ENCODE data around the gene BRAT1. TPM values are rescaled to one million over a fixed set of nuclear protein-coding genes. Genes with fewer than 3 reads are reported as not detected.
"Not testable (repeated sequence)": the region's sequence is repeated elsewhere in the genome, so short reads cannot be mapped to it uniquely, and the experiment has no call there.

Gene BRAT1
- polyA plus RNA-seq (2012; ENCODE audit: insufficient read depth, insufficient read length): 67.2 TPM

DNA sequence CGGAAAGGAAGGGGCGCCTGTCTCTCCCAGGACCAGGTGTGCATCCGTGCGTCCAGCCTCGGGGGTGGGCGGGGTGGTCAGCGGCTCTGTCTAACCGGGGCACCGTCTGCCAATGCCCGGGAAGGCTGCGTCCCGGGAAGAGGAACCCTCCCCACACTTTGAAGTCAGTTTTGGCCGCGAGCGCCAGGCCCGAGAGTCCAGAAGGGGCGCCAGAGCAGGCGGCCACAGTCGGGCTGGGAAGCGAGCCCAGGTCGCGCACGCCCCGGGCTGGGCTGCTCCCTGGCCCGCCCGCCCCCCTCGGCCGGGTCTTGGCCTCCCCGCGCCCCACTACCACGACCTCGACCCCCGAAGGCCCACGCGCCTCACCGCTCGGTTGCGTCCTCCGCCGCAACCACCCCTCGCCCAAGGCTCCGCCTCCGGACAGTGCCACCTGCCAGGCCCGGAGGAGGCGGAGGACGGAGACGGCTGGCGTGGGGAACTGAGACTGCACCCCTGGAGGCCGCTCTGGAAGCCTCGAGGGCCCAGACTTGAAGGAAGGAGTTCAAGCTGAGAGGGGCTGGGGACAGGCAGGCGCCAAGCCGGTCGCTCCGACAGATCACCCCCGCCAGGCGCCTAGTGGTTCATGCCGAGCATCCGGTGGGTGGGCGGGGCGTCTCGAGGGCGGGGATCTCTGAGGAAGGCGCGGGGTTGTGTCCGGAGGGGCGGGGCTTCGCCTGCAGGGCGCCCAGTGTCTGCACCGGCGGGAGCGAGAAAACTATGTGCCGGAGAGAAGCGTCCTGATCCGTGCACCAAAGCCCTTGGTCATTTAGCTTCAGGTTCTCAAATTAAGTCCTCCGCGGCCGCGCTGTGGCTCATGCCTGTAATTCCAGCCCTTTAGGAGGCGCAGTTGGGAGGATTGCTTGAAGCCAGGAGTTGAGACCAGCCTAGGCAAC, at the start of gene BRAT1:
Gene BRAT1, minus strand, starts transcription at position 404 of the 932 bp plus-strand sequence. CDS start 1,093 bp downstream, outside the sequence.
- DNase-seq (ENCODE audit: low read depth, low spot score): peak; percentile 83
- H3K4me3 ChIP-seq (ENCODE audit: low read length): peak within 1 kb of the TSS; percentile 83

DNA sequence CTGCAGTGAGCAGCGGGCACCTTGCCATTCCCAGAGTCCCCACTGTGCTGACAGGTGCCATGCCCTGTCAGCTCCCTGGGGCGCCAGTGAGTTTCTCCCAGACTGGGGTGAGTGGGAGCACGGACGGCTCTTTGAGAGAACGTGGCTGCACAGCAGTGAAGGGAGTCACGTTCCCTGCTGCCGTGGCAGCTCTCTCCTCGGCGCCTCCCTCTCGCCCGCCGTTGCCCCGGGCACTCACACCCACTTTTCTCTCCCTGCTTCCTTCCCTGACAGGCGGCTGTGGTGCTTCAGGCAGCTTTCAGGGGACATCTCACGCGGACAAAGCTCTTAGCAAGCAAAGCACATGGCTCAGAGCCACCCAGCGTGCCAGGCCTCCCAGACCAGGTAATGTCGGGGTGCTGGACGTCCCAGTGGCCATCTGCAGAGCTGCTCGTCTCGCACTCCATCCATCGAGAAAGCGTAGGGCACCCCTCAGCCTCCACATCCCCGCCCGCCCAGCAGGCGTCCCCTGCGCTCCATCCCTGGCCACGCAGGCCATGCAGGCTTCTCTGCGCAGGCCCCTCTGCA, 49.4 kb upstream of the BRAT1 start:
- no peak for DNase-seq (ENCODE audit: low read depth, low spot score)
- H3K4me3 ChIP-seq (ENCODE audit: low read length): no peak overlapping the region

DNA sequence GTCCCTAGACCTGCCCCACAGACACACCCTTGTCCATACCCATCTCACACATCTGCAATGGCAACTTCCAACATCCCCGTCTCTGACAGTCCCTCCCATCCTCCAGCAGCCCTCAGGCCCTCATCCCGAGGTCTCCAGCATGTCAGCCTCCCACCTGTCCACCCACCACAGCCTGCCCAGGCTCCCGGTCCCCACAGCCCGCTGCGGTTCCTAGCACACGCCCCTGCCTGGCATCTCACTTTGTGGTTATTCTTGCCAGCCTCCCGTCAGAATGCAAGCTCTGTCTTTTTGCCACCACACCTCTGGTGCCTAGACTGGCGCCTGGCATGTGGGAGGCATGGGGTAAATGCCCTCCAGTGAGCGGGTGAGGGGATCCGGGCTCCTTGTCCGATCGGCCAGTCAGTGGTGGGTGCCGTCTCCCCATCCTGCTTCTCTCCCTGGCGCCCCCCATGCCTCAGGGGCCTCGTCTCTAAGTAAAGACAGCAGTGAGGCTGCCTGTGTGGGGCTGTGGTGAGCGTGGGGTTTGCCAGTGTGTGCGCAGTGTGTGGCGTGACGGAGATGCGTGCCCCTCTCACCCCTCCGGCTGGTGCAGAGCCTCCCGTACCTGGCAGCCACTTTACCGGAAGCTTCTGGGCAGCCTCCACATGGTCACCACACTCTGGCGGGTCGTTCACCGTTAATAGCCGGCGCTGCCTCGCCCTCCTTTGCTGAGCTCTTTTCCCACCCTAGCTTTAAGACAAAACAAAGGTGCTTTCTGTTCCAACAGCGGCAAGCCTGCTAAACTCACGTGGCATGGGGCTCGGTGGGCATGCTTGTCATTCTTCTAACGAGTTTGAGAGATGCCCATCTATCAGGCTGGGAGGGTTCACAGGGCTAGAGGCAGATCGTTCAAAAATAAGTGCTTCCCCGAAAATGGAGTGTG, 48.0 kb upstream of the BRAT1 start:
- no peak overlapping the region for H3K4me3 ChIP-seq (ENCODE audit: low read length)
- DNase-seq (ENCODE audit: low read depth, low spot score): no peak

DNA sequence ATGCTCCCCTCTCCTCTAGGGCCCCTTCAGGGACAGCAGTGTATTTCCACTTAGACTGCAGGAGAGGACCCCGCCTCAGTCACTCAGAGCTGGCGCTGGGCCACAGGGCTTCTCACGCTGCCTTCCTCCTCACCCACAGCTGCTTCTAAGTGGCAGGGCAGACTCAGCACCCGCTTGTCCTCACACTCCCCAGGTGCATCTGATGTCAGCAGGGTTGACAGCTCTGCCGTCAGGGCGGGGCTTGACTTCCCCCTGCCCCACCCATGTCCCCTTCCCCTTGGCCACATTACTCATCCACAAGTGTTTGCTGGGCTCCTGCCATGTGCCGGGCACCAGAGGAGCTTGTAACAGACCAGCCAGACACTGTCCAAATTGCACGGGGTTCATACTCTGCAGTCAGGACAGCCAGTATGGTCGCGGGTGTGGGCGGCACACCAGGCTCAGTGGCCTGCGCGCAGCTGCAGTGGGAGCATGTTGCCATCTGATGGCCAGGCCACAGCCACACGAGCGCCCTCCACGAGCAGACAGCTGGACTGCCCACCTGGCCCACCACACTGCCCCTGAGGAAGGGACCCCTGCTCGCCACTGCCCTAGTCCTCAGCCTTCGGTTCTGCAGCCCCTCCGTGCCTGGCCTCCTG, 47.2 kb upstream of the BRAT1 start:
- no peak overlapping the region for H3K4me3 ChIP-seq (ENCODE audit: low read length)
- no peak for DNase-seq (ENCODE audit: low read depth, low spot score)

DNA sequence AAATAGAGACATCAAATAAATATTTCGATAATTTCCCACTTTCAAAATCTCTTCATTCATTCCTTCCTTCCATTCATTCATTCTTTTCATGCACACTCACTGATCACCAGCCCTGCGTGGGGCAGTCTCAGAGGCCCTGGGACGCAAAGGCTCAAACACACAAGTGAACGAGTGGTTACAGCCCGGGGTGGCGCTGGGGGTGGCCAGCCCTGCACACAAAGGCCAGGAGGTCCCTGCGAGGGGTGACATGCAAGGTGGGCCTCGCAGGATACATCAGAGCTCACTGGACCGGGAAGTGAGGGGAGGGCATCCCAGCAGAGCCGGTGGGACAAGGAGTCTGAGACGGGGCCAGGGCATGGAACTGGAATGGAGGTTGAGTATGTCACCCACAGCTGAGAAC, 46.6 kb upstream of the BRAT1 start:
- no peak overlapping the region for H3K4me3 ChIP-seq (ENCODE audit: low read length)
- no peak for DNase-seq (ENCODE audit: low read depth, low spot score)

DNA sequence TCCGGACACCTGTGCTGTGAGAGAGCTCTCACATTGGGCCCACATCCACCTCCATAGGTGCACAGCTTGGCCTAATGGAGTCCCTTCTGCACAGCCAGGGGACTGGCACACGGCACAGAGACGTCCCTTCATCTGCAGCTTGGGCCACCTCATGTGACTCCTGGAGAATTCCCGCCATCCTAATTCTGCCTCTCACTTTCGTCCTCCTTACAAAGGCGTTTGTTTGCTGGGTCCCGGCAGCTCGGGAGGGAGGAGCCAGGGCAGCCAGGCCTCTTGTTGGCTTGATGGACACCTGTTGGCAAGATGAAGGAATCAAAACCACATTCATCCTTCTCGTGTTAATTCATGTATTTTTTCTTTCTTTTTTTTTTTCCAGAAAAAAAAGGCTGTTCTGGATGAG, 45.7 kb upstream of the BRAT1 start:
- no peak overlapping the region for H3K4me3 ChIP-seq (ENCODE audit: low read length)
- DNase-seq (ENCODE audit: low read depth, low spot score): no peak

DNA sequence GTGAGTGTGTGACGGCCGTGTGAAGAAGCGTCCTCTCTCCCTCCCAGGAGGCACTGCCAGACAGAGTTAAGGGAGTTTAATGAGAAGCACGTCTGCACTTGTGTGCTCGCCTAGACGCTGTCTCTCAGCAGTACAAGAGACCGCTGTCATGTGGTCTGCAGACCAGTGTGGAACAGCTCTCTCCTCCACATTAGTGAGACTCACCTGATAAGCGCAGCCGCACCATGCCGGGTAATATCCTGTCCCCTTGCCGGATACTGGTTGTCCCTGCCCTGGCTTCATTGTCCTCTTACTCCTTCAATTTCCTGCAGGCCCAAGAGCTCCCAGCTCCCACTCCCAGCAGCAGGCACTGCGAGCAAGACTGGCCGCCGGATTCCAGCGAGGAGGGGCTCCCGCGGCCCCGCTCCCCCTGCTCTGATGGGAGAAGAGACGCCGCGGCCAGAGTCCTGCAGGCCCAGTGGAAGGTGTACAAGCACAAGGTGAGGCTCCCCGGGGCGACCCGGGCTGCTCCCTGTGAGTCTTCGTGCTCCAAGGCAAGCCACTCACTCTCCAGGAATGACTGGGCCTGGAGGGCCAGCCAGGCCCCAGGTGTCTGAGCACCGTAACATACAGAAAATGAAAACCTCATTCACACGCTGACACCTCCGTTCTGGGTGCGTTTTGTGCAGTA, 43.0 kb upstream of the BRAT1 start:
- H3K4me3 ChIP-seq (ENCODE audit: low read length): no peak overlapping the region
- no peak for DNase-seq (ENCODE audit: low read depth, low spot score)

DNA sequence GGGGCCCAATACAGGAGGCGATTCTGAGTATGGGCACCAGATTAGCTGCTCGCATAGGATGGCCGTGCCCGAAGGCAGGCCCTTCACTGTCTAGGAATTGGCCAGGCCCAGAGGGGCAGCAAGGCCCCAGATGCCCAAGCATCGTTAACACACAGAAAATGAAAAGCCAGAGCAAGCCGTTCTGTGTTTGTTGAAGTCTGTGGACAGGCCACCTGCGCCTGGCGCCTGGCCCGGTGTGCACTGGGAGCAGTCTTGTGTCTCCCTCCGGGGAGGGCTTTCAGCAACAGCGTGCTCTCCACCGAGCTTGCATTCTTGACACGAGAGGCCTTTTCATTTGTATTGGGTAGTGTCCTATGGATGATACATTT, 41.9 kb upstream of the BRAT1 start:
- no peak overlapping the region for H3K4me3 ChIP-seq (ENCODE audit: low read length)
- DNase-seq (ENCODE audit: low read depth, low spot score): no peak

DNA sequence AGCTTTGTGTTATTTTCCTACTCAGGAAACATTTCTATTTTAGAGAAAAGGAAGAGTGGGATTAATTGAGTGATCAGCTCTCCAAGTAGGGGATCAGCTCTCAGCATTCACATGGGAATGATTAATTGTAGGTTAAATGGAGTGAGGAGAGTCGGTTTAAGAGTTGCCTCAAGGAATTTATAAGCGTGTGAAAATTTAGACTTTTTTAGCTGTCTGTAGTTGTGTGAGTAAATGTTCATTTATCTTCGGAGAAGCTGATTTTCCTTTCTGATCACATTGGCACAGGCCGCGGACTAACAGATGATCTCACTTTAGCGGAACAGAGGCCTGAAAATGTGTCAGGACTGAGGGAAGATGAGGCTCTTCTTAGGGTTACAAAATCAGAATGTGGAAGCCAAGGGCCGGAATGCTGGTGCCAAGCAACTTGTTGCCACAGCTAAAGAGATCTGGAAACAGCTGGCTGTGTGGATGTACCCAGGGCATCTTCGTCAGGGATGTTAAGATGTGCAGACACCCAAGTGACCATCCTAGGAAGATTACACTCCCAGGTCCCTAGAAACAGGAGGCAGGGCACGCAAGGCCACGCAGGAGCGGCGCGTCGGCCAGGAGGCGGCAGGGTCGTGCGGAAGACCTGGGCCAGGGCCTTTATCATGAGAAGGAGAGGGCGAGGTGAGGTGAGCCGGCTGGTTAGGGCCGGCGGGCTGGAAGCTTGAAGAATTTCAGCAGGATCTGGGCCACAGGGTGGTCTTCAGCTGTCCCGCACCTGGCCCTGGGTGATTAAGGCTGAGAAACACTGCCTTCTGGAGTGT, 41.3 kb upstream of the BRAT1 start:
- no peak overlapping the region for H3K4me3 ChIP-seq (ENCODE audit: low read length)
- no peak for DNase-seq (ENCODE audit: low read depth, low spot score)

DNA sequence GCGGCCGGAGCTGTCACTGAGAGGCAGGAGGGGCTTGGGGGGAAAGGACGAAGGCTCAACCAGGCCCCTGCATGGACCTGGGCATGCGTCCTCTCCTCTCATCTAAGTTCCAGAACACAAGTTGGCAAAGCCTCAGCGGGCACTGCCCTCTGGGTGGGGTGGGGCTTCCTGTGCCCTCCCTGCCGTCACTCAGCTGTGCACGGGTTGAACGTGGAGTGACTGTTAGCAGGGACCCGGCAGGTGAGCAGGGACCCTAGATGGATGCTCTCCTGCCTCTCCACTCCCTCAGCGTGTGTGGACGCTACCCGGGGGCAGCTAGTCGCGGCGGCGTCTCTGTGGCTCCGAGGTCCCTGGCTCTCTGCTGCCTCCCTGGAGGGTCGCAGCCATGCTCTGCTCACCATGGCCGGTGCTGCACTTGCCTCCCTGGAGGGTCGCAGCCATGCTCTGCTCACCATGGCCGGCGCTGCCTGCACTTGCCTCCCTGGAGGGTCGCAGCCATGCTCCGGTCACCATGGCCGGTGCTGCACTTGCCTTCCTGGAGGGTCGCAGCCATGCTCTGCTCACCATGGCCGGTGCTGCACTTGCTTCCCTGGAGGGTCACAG, 40.0 kb upstream of the BRAT1 start:
- no peak for DNase-seq (ENCODE audit: low read depth, low spot score)
- H3K4me3 ChIP-seq (ENCODE audit: low read length): no peak overlapping the region

DNA sequence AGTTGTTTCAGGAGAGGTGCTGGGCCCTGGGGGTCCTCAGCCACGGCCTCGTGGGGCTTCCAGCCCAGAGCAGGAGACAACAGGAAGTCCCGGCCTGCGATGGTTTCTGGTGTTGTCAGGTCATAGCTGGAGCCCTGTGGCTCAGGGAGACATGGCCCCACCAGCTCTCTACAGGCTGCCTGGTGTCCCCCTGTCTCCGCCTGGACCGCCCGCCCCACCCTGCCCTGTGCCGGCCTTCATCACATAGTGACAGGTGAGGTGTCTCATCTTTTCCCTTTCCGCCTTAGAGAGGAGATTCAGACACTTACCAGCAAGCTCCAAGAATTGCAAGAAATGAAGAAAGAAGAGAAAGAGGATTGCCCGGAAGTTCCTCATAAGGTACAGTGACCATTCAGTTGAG, 39.3 kb upstream of the BRAT1 start:
- H3K4me3 ChIP-seq (ENCODE audit: low read length): no peak overlapping the region
- no peak for DNase-seq (ENCODE audit: low read depth, low spot score)

DNA sequence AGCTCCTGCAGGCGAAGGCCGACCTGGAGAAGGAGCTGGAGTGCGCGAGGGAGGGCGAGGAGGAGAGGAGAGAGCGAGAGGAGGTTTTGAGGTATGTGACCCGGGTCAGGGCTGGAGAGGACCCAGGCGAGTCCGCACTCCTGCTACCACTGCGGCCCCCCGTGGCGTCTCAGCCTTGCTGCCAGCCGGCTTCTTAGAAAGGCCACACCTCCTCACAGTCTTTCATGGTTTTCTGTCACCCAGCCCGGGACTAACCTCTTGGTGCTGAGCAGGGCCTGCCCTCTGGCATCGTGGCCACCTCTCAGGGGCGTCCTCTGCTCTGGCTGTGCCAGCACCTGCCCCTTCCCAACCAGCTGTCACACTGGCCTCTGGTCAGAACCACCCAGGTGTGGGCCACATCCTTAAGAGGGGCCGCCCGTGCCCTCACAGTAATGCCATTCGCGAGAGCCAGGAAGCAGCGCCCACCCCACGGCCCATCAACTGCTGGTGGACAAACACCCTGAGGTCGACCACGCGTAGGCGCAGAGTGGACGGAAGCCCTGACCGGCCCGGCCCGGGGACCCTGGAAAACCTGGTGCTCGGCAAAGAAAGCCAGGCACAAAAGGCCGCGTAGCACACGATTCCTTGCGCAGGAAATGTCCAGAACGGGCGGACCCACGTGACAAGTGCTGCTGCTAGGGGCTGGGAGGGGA, 37.9 kb upstream of the BRAT1 start:
- DNase-seq (ENCODE audit: low read depth, low spot score): no peak
- no peak overlapping the region for H3K4me3 ChIP-seq (ENCODE audit: low read length)

DNA sequence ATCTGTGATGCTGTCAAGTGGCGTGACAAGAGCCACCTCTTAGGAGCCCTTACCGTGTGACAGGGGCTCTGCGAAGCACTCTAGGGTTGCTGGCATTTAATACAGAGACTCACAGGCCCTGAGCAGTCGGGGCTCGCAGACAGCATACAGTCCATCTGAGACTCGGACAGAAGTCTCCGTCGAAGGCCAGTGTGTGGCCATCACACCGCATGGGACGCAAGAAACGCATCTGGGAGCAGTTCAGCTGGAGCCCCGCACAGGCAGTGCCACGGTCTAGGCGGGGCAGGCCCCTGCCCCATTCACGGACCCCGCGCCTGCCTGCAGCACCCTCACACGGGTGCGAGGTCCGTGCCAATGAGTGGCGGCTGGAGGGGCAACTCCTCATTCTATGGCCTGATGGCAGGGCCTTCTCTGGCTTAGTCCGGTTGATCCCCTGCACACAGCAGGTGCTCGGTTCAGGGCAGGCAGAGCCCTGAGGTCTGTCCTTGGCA, 37.1 kb upstream of the BRAT1 start:
- H3K4me3 ChIP-seq (ENCODE audit: low read length): no peak overlapping the region
- DNase-seq (ENCODE audit: low read depth, low spot score): no peak

DNA sequence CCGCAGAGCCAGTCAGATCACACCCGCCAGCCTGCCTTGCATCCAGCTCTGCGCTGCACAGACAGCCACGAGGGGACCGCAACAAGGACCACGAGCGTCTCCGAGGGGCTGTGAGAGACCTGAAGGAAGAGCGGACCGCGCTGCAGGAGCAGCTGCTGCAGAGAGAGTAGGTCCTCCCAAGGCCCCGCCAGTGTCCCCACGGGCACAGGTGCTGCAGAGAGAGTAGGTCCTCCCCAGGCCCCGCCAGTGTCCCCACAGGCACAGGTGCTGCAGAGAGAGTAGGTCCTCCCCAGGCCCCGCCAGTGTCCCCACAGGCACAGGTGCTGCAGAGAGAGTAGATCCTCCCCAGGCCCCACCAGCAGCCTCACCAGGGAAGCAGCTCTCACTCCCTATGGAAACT, 34.6 kb upstream of the BRAT1 start:
- not testable (repeated sequence) for H3K4me3 ChIP-seq (ENCODE audit: low read length); DNase-seq (ENCODE audit: low read depth, low spot score)

DNA sequence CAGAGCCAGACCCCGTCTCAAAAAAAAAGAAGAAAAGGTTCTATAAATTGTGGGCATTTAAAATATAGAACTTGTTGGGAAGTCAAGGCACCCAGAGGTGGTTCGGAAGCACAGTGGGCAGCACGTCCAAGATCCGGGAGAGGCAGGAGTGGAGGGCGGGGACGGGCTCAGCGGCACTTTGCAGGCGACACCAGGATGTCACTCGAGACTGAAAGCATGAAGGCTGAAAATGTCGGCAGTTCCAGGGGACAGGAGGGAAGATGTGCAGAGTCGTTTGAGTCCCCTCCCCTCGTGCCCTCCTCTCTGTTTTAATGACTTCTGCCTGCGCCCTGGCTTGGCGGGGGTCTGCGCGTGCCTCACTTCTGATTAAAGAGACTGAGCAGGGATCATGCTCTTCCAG, 34.0 kb upstream of the BRAT1 start:
- no peak for DNase-seq (ENCODE audit: low read depth, low spot score)
- H3K4me3 ChIP-seq (ENCODE audit: low read length): no peak overlapping the region

DNA sequence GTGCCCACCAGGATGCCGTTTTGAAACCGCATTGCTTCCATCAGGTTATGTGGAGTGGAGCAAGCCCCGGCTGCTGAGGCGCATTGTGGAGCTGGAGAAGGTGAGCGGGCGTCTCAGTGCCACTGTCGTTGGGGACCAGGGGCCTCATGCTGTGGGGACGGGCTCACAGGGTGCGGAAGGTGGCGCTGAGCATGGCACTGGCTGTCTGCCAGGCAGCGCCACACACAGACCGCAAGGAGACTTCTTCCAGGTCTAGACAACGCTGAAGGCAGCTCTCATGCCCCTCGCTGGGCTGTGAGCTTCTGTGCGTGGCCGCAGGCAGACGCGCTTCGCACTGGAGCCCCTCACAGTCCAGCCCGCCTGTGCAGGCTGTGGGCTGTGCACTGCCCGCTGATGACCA, 32.5 kb upstream of the BRAT1 start:
- H3K4me3 ChIP-seq (ENCODE audit: low read length): no peak overlapping the region
- DNase-seq (ENCODE audit: low read depth, low spot score): no peak

DNA sequence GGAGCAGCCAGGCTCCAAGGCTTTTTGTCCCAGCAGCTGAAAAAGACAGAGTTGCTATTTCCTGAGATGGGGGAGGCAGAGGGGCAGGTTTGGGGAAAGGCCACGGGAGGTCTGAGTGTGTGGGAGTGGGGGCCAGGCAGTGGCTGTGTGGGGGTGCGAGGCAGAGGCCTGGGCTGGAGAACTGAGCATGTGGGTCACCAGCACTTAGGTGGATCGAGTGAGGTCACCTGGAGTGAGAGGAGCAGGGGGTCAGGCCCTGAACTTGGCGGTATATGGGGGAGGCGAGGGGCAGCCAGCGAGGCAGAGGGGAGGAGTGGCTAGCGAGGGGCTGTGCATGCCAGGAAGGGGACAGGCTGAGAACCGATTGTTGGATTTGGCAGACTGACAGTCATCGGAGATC, 31.8 kb upstream of the BRAT1 start:
- no peak for DNase-seq (ENCODE audit: low read depth, low spot score)
- no peak overlapping the region for H3K4me3 ChIP-seq (ENCODE audit: low read length)

Data from Jurkat, Clone E6-1 (cell line).